ENCODE data around the gene ATPAF2. TPM values are rescaled to one million over a fixed set of nuclear protein-coding genes. Genes with fewer than 3 reads are reported as not detected.

ATPAF2 gene
- total and polyA plus RNA-seq, 10 of the 15 experiments (the other 5 are each of a cell fraction or from before 2014, with no cell fraction given) = 6.5 to 33.0 (median 26.5) TPM

DNA sequence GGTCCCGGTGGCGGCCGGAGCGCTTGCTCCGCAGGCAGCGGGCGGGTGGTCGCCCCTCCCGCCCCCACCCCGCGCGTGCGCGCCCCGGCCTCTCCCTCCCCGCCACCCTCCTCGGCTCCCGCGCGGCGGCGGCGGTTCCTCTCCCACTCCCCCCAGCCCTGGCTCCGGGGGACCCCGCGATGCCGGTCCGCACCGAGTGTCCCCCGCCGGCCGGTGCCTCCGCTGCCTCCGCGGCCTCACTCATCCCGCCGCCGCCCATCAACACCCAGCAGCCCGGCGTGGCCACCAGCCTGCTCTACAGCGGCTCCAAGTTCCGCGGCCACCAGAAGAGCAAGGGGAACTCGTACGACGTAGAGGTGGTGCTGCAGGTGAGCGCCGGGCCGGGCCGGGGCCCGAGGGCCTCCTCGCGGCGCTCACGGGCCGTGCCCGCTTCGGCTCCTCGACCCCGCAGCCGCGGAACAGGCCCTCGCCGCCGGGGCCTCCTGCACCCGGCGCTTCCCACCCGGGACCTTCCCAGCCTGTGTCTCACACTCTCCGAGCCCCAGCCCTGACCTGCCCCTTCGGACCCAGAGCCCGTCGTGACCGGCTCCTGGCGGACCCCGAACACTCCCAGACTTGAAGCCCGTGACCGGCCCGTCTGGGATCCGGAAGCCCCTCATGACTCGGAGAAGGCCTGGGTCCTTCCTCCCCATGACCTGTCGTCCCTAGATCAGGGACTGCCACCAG is 730 bp upstream of the ATPAF2 start:
- SMC1A ChIA-PET (ENCODE audit: uncharacterized antibody, unreplicated experiment) = no interaction called here
- Histone ChIP-seq H3K36me3 (ENCODE audit: control insufficient read depth in 2 of 2, insufficient read depth in 2 of 2, low read length in 1 of 2) (no peaks in the 10 kb centered on the region), H3K4me2 (ENCODE audit: control insufficient read depth, insufficient read depth) (peak overlapping the region; percentile 77), H3K27ac (ENCODE audit: control insufficient read depth, insufficient read depth) (peak overlapping the region; percentile 51; the same call in 1 of the 2 replicates), H3K79me2 (ENCODE audit: control insufficient read depth, insufficient read depth, low read length) (peaks cover 24% of the 10 kb centered on the region), H4K20me1 (ENCODE audit: control insufficient read depth, insufficient read depth) (no peaks in the 10 kb centered on the region), H3K9me3 (replicated peaks; ENCODE audit: control insufficient read depth, insufficient read depth, low read length) (no peaks in the 10 kb centered on the region), H3K9ac (ENCODE audit: control insufficient read depth, insufficient read depth, low read length) (peak overlapping the region; percentile 82), H2AFZ (ENCODE audit: control insufficient read depth, low read depth, low read length) (peak overlapping the region; percentile 88), H3K27me3 (replicated peaks in 1 of 2; ENCODE audit: control insufficient read depth in 2 of 2, insufficient read depth in 2 of 2, low read length in 1 of 2) (no peaks in the 10 kb centered on the region), H3K4me1 (ENCODE audit: control insufficient read depth, insufficient read depth, low read length) (peaks cover 17% of the 10 kb centered on the region), H3K4me3 (peak overlapping the region; percentile 87)
- RAD21 ChIA-PET (ENCODE audit: unreplicated experiment) = no interaction called here
- intact Hi-C loops (cut with micrococcal nuclease; ENCODE audit: unreplicated experiment) = loop anchor here (1.0 to 5.0 kb wide), 3 partner anchors 48 to 217 kb away; partner anchors contain the start of gene DRG2
- BruUV-seq (replicated peaks) = no TSS peak
- CTCF ChIA-PET = interaction anchor here (2.4 kb wide), 1 partner anchor 120 kb away, joined by 7 read pairs; no protein-coding TSS in a partner anchor
- DNase-seq (ENCODE audit: low read depth, low spot score) (no peak), FAIRE-seq (no peak), ATAC-seq (peak; percentile 38)
- in situ Hi-C loops (cut with MboI) = no loop called here
- POLR2A ChIA-PET = interaction anchor here (1.9 kb wide), 1 partner anchor 67 kb away, joined by 6 read pairs; the partner anchor contains the start of genes DRC3 and TOM1L2
- 7% methylated on average over 54 of the region's 81 CpGs for WGBS (ENCODE audit: insufficient coverage, insufficient replicate concordance, low lambda C conversion rate, missing lambda C conversion rate)
- TF ChIP-seq, protein P1, sequence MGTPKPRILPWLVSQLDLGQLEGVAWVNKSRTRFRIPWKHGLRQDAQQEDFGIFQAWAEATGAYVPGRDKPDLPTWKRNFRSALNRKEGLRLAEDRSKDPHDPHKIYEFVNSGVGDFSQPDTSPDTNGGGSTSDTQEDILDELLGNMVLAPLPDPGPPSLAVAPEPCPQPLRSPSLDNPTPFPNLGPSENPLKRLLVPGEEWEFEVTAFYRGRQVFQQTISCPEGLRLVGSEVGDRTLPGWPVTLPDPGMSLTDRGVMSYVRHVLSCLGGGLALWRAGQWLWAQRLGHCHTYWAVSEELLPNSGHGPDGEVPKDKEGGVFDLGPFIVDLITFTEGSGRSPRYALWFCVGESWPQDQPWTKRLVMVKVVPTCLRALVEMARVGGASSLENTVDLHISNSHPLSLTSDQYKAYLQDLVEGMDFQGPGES (IDR thresholded peaks at IDR 0.05) = no peak
- no peak for TF ChIP-seq SRF (IDR thresholded peaks at IDR 0.05; ENCODE audit: low read depth in 2 of 2, low read length in 2 of 2)
- TF ChIP-seq POLR2A (IDR thresholded peaks at IDR 0.05; ENCODE audit: low read depth, low read length) = 0 out of 2 replicates have a peak, but pooled peaks have one; percentile 4
- no peak for TF ChIP-seq FOXM1 (IDR thresholded peaks at IDR 0.05; ENCODE audit: low read depth, low read length)
- no peak for TF ChIP-seq TCF12 (IDR thresholded peaks at IDR 0.05; ENCODE audit: low read depth, low read length)
- TF ChIP-seq SREBF2 (IDR thresholded peaks at IDR 0.05; ENCODE audit: low read length) = no peak
- TF ChIP-seq RELB (IDR thresholded peaks at IDR 0.05; ENCODE audit: low read depth) = no peak
- 0 out of 2 replicates have a peak, but pooled peaks have one; percentile 16 for TF ChIP-seq BACH1 (IDR thresholded peaks at IDR 0.05; ENCODE audit: borderline replicate concordance)
- no peak for TF ChIP-seq BRCA1 (IDR thresholded peaks at IDR 0.05; ENCODE audit: low read depth, low read length)
- TF ChIP-seq GATAD2B (conservative IDR thresholded peaks at IDR 0.05; ENCODE audit: low read depth) = peak; percentile 52; the same call in 1 of the 2 replicates
- TF ChIP-seq IRF4 (IDR thresholded peaks at IDR 0.05; ENCODE audit: low read depth, low read length) = no peak
- TF ChIP-seq, protein P2, sequence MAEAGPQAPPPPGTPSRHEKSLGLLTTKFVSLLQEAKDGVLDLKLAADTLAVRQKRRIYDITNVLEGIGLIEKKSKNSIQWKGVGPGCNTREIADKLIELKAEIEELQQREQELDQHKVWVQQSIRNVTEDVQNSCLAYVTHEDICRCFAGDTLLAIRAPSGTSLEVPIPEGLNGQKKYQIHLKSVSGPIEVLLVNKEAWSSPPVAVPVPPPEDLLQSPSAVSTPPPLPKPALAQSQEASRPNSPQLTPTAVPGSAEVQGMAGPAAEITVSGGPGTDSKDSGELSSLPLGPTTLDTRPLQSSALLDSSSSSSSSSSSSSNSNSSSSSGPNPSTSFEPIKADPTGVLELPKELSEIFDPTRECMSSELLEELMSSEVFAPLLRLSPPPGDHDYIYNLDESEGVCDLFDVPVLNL (IDR thresholded peaks at IDR 0.05; ENCODE audit: low read depth, low read length) = no peak
- no peak for TF ChIP-seq TAF1 (IDR thresholded peaks at IDR 0.05; ENCODE audit: borderline replicate concordance, low read depth, low read length)
- no peak for TF ChIP-seq RELA (IDR thresholded peaks at IDR 0.05; ENCODE audit: borderline replicate concordance, partially characterized antibody)
- no peak for TF ChIP-seq STAT3 (IDR thresholded peaks at IDR 0.05; ENCODE audit: low read depth, low read length)
- TF ChIP-seq NR2F1 (conservative IDR thresholded peaks at IDR 0.05) = peak; percentile 28; the same call in 1 of the 2 replicates
- peak; percentile 42; the same call in 1 of the 2 replicates for TF ChIP-seq LARP7 (IDR thresholded peaks at IDR 0.05)
- no peak for TF ChIP-seq SUPT20H (IDR thresholded peaks at IDR 0.05; ENCODE audit: borderline replicate concordance, control insufficient read depth, low read depth, low read length)
- no peak for TF ChIP-seq ZZZ3 (IDR thresholded peaks at IDR 0.05; ENCODE audit: control insufficient read depth, insufficient read length, low read depth)
- TF ChIP-seq NFYB (IDR thresholded peaks at IDR 0.05; ENCODE audit: insufficient read depth, low read depth, low read length) = no peak
- no peak for TF ChIP-seq HDGF (IDR thresholded peaks at IDR 0.05)
- no peak for TF ChIP-seq JUND (IDR thresholded peaks at IDR 0.05; ENCODE audit: low read depth, low read length)
- no peak for TF ChIP-seq IKZF1 (conservative IDR thresholded peaks at IDR 0.05)
